IMR-90 (cell line): ENCODE results near the gene PAX2. TPM values are rescaled to one million over a fixed set of nuclear protein-coding genes. Genes with fewer than 3 reads are reported as not detected.

Experiments used
- ATAC-seq: fragments of 200-7000 bp; cut with Tn5 transposase; 2 replicates; pipeline ENCODE4 v1.9.1; 2020; ENCODE audit warnings: low read depth, mild to moderate bottlenecking, moderate library complexity
- BruUV-seq: library from RNA; stranded (reverse); fragments of 400-500 nt; replicated peaks from 2 replicates; lab custom pipeline; 2021; lab: Mats Ljungman, UMichigan
- CTCF ChIA-PET: fragments of 300-600 bp; formaldehyde crosslinking; extraction: SDS; loops from one replicate; lab custom pipeline; 2021; ENCODE audit warnings: antibody characterized with exemption; lab: Yijun Ruan, JAX
- POLR2A ChIA-PET: fragments of 300-600 bp; sonication (Branson Sonifier 250); formaldehyde crosslinking; loops from one replicate; lab custom pipeline; 2022; ENCODE audit warnings: antibody characterized with exemption; ENCODE audit not compliant: unreplicated experiment; lab: Charles Lee
- DNase-seq: peaks from one replicate; pipeline ENCODE4 v3.0.0; 2013
- H2AFZ ChIP-seq: replicated peaks from 2 replicates; pipeline ENCODE3; 2013; ENCODE audit warnings: low read length, mild to moderate bottlenecking; ENCODE audit not compliant: poor library complexity
- H2AK5ac ChIP-seq: 2 replicates; pipeline ENCODE4 v1.6.1; 2013; ENCODE audit warnings: low read depth, low read length, inconsistent platforms
- H2AK9ac ChIP-seq: replicated peaks from 2 replicates; pipeline ENCODE3; 2013; ENCODE audit warnings: mild to moderate bottlenecking, low read depth, low read length, moderate library complexity; ENCODE audit not compliant: poor library complexity
- H2BK120ac ChIP-seq: 2 replicates; pipeline ENCODE4 v1.6.1; 2013; ENCODE audit warnings: low read depth, low read length, inconsistent platforms
- H2BK15ac ChIP-seq: 3 replicates; pipeline ENCODE4 v1.6.1; 2013; ENCODE audit warnings: low read depth, low read length, inconsistent platforms
- H2BK20ac ChIP-seq: 2 replicates; pipeline ENCODE4 v1.6.1; 2013; ENCODE audit warnings: low read depth, mild to moderate bottlenecking, inconsistent platforms, low read length, moderate library complexity
- H2BK5ac ChIP-seq: 2 replicates; pipeline ENCODE4 v1.6.1; 2013; ENCODE audit warnings: mild to moderate bottlenecking, low read depth, low read length, inconsistent platforms; ENCODE audit not compliant: poor library complexity, severe bottlenecking
- H3K14ac ChIP-seq: replicated peaks from 2 replicates; pipeline ENCODE4 v1.6.1; 2013; ENCODE audit warnings: low read depth, low read length, inconsistent platforms
- H3K18ac ChIP-seq: 2 replicates; pipeline ENCODE4 v1.6.1; 2013; ENCODE audit warnings: low read depth, low read length, control low read depth
- H3K23ac ChIP-seq: 2 replicates; pipeline ENCODE4 v1.6.1; 2013; ENCODE audit warnings: low read depth, low read length, inconsistent platforms
- H3K27ac ChIP-seq: 2 replicates; pipeline ENCODE4 v1.5.1; 2013; ENCODE audit warnings: mild to moderate bottlenecking, control low read depth, low read length; ENCODE audit not compliant: insufficient read depth
- H3K27me3 ChIP-seq: 2 replicates; pipeline ENCODE4 v1.6.1; 2013; ENCODE audit warnings: low read length; ENCODE audit not compliant: control insufficient read depth, insufficient read depth
- H3K36me3 ChIP-seq: 2 replicates; pipeline ENCODE4 v1.6.1; 2013; ENCODE audit warnings: low read length, mixed read lengths; ENCODE audit not compliant: control insufficient read depth, insufficient read depth
- H3K4ac ChIP-seq: 2 replicates; pipeline ENCODE4 v1.6.1; 2013; ENCODE audit warnings: low read depth, low read length, inconsistent platforms
- H3K4me1 ChIP-seq: 2 replicates; pipeline ENCODE4 v1.6.1; 2013; ENCODE audit warnings: low read length, mixed read lengths; ENCODE audit not compliant: control insufficient read depth, insufficient read depth
- H3K4me2 ChIP-seq: 2 replicates; pipeline ENCODE4 v1.6.1; 2013; ENCODE audit warnings: low read depth, mild to moderate bottlenecking, control low read depth, low read length, moderate library complexity
- H3K4me3 ChIP-seq: 2 replicates; pipeline ENCODE4 v1.5.1; 2013; ENCODE audit warnings: low read depth, mild to moderate bottlenecking, control low read depth, low read length, moderate library complexity; ENCODE audit not compliant: insufficient read depth
- H3K56ac ChIP-seq: 2 replicates; pipeline ENCODE4 v1.6.1; 2013; ENCODE audit warnings: low read length, inconsistent platforms; ENCODE audit not compliant: insufficient read depth; ENCODE audit errors: extremely low read depth
- H3K79me1 ChIP-seq, 2 experiments: 2 replicates each; pipeline ENCODE4 v1.6.1; 2013; ENCODE audit warnings: low read length in 2 of 2, inconsistent platforms in 1 of 2, low read depth in 1 of 2
- H3K9ac ChIP-seq: 2 replicates; pipeline ENCODE4 v1.6.1; 2013; ENCODE audit warnings: low read depth, low read length, control low read depth
- H3K9me1 ChIP-seq: 2 replicates; pipeline ENCODE4 v1.6.1; 2013; ENCODE audit warnings: low read length, inconsistent platforms; ENCODE audit not compliant: insufficient read depth
- H3K9me3 ChIP-seq: 2 replicates; pipeline ENCODE4 v1.6.1; 2013; ENCODE audit warnings: low read length; ENCODE audit not compliant: control insufficient read depth, insufficient read depth
- H4K20me1 ChIP-seq: 2 replicates; pipeline ENCODE4 v1.6.1; 2013; ENCODE audit warnings: low read length, inconsistent platforms; ENCODE audit not compliant: insufficient read depth
- H4K5ac ChIP-seq: 2 replicates; pipeline ENCODE4 v1.6.1; 2013; ENCODE audit warnings: mild to moderate bottlenecking, low read depth, low read length, control low read depth
- H4K8ac ChIP-seq, 2 experiments: 2 replicates each; pipeline ENCODE4 v1.6.1; 2013; ENCODE audit warnings: low read depth in 2 of 2, low read length in 2 of 2, control low read depth in 1 of 2, inconsistent platforms in 1 of 2
- H4K91ac ChIP-seq: 2 replicates; pipeline ENCODE4 v1.6.1; 2013; ENCODE audit warnings: low read depth, low read length, inconsistent platforms; ENCODE audit not compliant: insufficient read depth
- BHLHE40 ChIP-seq: fragments of 150-350 bp; IDR thresholded peaks from 2 replicates; pipeline ENCODE4 v1.6.1; 2016; ENCODE audit warnings: mild to moderate bottlenecking, low read depth, low read length
- CHD1 ChIP-seq: IDR thresholded peaks from 2 replicates; pipeline ENCODE4 v1.6.1; 2012; ENCODE audit warnings: low read depth, low read length, improper control_type of control experiment
- FOS ChIP-seq: fragments of 150-350 bp; IDR thresholded peaks from 2 replicates; pipeline ENCODE4 v1.6.1; 2016; ENCODE audit warnings: low read depth, low read length
- MAFK ChIP-seq: IDR thresholded peaks from 2 replicates; pipeline ENCODE4 v1.6.1; 2012; ENCODE audit warnings: low read depth, low read length, improper control_type of control experiment
- MAZ ChIP-seq: IDR thresholded peaks from 2 replicates; pipeline ENCODE4 v1.6.1; 2012; ENCODE audit warnings: low read depth, mild to moderate bottlenecking, low read length, improper control_type of control experiment, moderate library complexity, borderline replicate concordance
- MXI1 ChIP-seq: IDR thresholded peaks from 2 replicates; pipeline ENCODE4 v1.6.1; 2012; ENCODE audit warnings: low read depth, mild to moderate bottlenecking, low read length, moderate library complexity, borderline replicate concordance
- NFE2L2 ChIP-seq: fragments of 150-350 bp; IDR thresholded peaks from 2 replicates; pipeline ENCODE4 v1.6.1; 2016; ENCODE audit warnings: low read depth, mild to moderate bottlenecking, low read length
- POLR2A ChIP-seq: IDR thresholded peaks from 2 replicates; pipeline ENCODE4 v1.6.1; 2012; ENCODE audit warnings: mild to moderate bottlenecking, low read depth, low read length
- RCOR1 ChIP-seq: IDR thresholded peaks from 2 replicates; pipeline ENCODE4 v1.6.1; 2012; ENCODE audit warnings: mild to moderate bottlenecking, low read length, improper control_type of control experiment; ENCODE audit not compliant: insufficient replicate concordance
- RFX5 ChIP-seq: IDR thresholded peaks from 2 replicates; pipeline ENCODE4 v1.8.0; 2012; ENCODE audit warnings: low read depth, mild to moderate bottlenecking, low read length, moderate library complexity
- WGBS, 2 experiments: methylation state at CpG; one replicate each; pipeline versions ENCODE4 v1.1.5 to v1.1.7; 2013; ENCODE audit warnings: missing lambda C conversion rate in 2 of 2; ENCODE audit not compliant: insufficient read length in 1 of 2; ENCODE audit errors: extremely low coverage in 2 of 2; 5-methylcytosine and 5-hydroxymethylcytosine counted together
- dilution Hi-C: fragments of 300-500 bp; cut with HindIII; formaldehyde crosslinking; loops from one replicate; pipeline ENCODE4 v1.14.3; 2018; ENCODE audit warnings: low sequenced_read_pairs; ENCODE audit not compliant: unreplicated experiment
- in situ Hi-C: fragments of 300-500 bp; cut with MboI; formaldehyde crosslinking; loops from 3 replicates; pipeline ENCODE4 v1.14.3; 2019; ENCODE audit warnings: low sequenced_read_pairs, inconsistent platforms, mixed read lengths
- intact Hi-C: fragments of 100-400 bp; cut with micrococcal nuclease; formaldehyde crosslinking; loops from 2 replicates; pipeline ENCODE4 v1.10.0; 2022
- polyA plus RNA-seq, 3 experiments: library from polyadenylated mRNA; depleted of rRNA; stranded (reverse); fragments of >200 nt; gene quantifications; 2 replicates each; pipeline ENCODE4 v1.2.3, GENCODE V29; 2012; ENCODE audit warnings: low replicate concordance in 1 of 3
- total RNA-seq: library from RNA; depleted of rRNA; stranded (reverse); fragments of >200 nt; gene quantifications from 2 replicates; pipeline ENCODE4 v1.2.3, GENCODE V29; 2012

PAX2 gene
- total and polyA plus RNA-seq, 2 of the 4 experiments (the other 2 are of a cell fraction), result not detected

- H3K27me3 ChIP-seq, result peaks cover 59% of the 10 kb centered on the region
- H4K8ac ChIP-seq, result no peak overlapping the region
- H3K27ac ChIP-seq, result no peak overlapping the region
- no peaks in the 10 kb centered on the region; the same call in 1 of the 2 replicates for H3K9me3 ChIP-seq
- no peaks in the 10 kb centered on the region for H3K9me1 ChIP-seq
- WGBS, 2 experiments, result 17% methylated on average over 2 of the region's 5 CpGs; no CpG with 5 or more reads in 1 of the 2 experiments
- no peak overlapping the region for H3K4me3 ChIP-seq
- dilution Hi-C loops, result no loop called here
- no peak for DNase-seq
- H3K14ac ChIP-seq, result no peak overlapping the region
- H4K91ac ChIP-seq, result no peak overlapping the region
- no peak overlapping the region for H2BK15ac ChIP-seq
- H4K5ac ChIP-seq, result no peak overlapping the region
- H3K23ac ChIP-seq, result no peak overlapping the region
- no peak overlapping the region for H3K9ac ChIP-seq
- H3K4me1 ChIP-seq, result no peaks in the 10 kb centered on the region
- ChIA-PET CTCF (no interaction called here), POLR2A (no interaction called here)
- H3K79me1 ChIP-seq, result no peaks in the 10 kb centered on the region
- no peak overlapping the region for H3K56ac ChIP-seq
- intact Hi-C loops, result no loop called here
- H3K4me2 ChIP-seq, result no peak overlapping the region
- H3K36me3 ChIP-seq, result no peaks in the 10 kb centered on the region
- H2BK5ac ChIP-seq, result no peak overlapping the region
- no peak overlapping the region for H3K18ac ChIP-seq
- no TSS peak for BruUV-seq
- no peak for TF ChIP-seq BHLHE40
- TF ChIP-seq FOS, result no peak
- TF ChIP-seq NFE2L2, result no peak
- no peak for TF ChIP-seq RCOR1
- TF ChIP-seq MXI1, result no peak
- no peak for TF ChIP-seq MAFK
- no peak for TF ChIP-seq MAZ
- TF ChIP-seq RFX5, result no peak
- TF ChIP-seq CHD1, result no peak
- no peak for TF ChIP-seq POLR2A
- H3K4ac ChIP-seq, result no peak overlapping the region
- no peak overlapping the region for H2AK9ac ChIP-seq
- no peak for ATAC-seq
- H4K20me1 ChIP-seq, result no peaks in the 10 kb centered on the region; the same call in 1 of the 2 replicates
- H2AK5ac ChIP-seq, result no peak overlapping the region
- H2BK20ac ChIP-seq, result no peak overlapping the region
- H2AFZ ChIP-seq, result no peak overlapping the region
- no peak overlapping the region for H2BK120ac ChIP-seq
- in situ Hi-C loops, result no loop called here
Observed at GRCh38 chr10:100760726-100761125, 15.3 kb downstream of the PAX2 start.
